Glomerular visceral epithelial cell (primary cell): Measurements from ENCODE around the gene XCL1.
"Not testable (repeated sequence)": the region's sequence is repeated elsewhere in the genome, so short reads cannot be mapped to it uniquely, and the experiment has no call there.

Source experiments
- DNase-seq: peaks from one replicate; pipeline ENCODE4 v3.0.0-alpha.2; 2016; ENCODE audit errors: extremely low spot score

Gene XCL1

DNA sequence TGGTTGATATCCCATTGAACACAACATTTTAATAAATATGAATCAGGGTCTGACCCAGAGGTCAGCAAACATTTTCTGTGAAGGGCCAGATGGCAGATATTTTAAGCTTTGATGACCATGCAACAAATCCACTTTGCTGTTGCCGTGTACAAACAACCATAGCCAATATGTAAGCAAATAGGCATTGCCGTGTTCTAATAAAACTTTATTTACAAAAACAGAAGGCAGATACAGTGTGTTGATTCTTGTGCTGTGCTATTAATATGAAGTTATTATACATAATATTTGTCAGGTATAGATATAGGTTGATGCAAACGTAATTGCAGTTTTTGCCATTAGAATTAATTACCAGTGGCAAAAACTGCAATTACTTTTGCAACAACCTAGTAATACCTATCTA, 8.8 kb upstream of the XCL1 start:
- DNase-seq, result no peak

DNA sequence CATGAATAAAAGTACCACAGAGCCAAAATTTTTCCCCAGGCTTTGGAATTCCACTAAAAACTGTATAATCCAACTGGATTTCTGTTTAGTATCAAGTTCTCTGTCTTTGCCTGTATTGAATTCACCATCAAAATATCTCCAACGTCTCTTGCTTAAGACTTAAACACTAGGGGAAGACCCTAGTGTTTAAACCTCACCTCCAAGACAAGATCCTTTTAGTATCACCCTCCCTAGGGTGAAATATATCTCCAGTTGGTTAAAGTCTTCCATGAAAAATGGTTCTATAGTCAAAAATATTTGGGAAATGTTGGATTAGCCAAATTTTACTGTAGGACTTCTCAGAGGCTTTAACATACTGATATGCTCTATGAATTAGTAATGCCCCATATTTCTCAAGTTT, 8.1 kb upstream of the XCL1 start:
- DNase-seq, result no peak

DNA sequence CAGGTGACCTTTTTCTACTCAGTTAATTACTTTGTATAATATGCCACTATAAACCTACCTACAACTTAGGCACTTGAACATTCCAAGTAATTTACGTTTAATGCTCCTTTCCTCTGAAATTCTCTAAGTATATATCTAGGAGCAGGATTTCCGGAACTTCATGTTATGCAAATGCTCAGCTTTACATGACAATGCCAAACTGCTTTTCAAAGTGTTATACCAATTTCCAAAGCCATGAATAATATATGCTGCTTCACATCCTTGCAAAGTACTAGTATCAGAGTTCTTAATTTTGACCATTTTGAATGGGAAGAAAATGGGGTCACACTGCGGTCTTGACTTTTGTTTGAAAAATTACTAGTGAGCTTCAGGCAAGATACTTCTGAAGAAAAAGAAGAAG, 5.8 kb upstream of the XCL1 start:
- DNase-seq, result no peak

DNA sequence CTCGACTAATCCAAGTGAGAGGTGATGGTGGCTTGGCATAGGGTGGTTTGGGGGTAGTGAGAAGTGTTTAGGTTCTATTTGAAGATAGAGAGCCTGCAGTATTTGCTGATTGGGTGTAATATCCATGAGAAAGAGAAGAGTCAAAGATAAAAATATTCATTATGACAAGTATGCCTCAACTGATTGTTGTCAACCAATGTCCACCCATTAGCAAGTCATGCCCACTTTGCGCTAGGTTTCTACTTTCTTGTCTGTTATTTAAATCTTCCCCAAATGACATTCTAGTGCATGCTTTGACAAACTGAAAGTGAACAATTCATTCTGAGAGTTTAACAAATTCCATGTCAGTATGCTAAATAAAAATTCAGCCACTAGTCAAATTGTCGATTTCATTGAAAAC, 3.8 kb upstream of the XCL1 start:
- DNase-seq, result no peak

DNA sequence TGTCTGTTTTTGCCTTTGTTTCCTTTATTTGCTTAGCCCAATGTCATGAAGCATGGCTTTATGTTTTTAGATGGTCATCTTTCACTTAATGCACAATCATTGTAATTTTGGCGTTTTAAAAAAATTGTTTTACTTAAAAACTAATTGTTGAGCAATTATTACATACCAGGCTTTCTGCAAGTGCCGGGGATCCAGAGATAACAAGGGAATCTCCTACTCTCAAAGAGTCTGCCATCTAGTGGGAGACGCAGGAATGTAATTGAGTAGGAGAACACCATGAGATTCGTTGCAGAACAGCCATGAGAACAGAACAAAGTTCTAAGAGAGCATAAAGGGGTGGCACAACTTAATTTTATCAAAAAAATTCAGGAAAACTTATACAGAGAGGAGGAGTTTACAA, 2.2 kb upstream of the XCL1 start:
- DNase-seq, result peak; percentile 31

DNA sequence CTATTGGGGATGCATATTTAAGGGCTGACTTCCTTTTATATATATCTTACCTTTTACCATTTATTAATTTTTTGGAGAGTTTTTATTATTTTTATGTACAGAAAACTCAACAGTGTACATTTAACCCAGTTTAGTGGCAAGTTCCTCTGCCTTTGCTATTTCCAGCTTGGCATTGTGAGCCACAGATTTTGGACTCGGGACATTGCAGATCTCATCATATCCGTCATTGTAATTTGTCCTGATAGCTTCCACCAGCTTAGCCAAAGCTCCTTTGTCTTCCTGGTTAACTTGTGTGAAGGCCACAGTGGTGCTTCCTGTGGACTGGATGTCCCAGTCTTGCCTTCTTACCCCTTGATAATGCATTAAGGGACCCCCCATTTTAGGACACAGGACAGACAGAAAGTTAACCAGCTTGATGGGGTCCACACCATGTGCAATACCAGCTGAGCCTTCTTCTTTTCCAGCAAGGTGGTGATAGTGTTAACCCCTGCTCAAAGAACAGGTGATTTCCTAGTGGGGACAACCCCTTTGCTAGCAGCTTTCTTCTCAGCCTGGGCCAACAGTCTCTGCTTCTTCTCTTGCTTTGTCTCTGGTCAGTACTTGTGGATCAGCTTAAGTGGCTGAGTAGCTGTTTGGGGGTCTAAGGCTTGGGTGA, 2.3 kb downstream of the XCL1 start:
- not testable (repeated sequence) for DNase-seq

DNA sequence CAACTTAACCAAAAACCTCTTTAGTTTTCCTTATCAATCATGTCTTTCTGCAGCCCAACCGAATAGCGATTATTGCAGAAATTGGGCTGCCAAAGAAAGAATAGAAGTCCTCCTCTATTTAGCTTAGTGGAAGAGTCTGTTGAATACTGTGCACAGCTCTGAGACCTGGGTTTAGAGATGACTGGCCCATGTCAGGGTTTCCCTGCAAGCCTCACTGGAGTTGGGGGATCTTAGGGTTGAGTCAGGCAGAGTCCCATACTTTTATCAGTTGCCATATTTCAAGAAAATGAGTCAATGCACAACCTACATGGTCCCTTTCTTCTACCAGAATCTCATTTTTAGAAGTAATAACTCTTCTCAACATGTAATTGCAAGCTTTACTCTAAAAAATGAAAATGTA, 3.9 kb downstream of the XCL1 start:
- DNase-seq, result not testable (repeated sequence)

DNA sequence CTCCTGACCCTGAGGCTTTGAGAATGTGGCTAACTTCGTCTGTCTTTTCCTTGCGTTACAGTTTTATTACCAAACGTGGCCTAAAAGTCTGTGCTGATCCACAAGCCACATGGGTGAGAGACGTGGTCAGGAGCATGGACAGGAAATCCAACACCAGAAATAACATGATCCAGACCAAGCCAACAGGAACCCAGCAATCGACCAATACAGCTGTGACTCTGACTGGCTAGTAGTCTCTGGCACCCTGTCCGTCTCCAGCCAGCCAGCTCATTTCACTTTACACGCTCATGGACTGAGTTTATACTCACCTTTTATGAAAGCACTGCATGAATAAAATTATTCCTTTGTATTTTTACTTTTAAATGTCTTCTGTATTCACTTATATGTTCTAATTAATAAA, 4.6 kb downstream of the XCL1 start:
- DNase-seq, result not testable (repeated sequence)

DNA sequence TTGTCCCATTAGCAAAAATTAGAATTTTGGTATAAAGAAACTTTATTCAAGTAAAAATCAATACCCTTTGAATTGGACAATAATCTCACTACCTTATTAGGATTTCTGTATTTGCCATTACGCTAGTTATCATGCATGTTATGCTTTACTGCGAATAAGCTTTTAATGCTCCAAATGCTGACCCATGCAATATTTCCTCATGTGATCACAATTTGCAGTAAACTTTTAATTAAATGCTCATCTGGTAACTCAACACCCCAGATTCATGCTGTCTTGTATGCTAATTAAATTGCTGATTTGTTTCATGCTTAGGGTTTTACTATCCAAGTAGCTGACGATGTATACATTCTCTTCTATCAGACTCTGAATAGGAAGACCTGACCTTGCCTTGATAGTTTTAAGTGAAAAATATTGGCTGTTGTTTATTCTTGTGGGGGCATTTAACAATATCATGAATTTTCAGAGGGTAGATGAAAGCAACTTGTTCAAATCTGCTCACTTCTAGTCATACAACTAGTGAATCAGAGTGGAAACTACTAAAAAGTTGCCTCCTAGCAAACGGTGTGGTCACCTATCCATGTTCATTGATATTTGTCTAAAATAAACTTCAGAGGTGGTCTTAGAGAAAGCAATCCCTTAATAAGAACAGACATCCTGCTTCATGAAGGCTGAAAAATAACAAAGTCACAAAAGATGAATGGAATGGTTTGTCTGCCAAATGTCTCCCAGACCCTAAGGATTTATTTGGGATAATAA, 5.6 kb downstream of the XCL1 start:
- no peak for DNase-seq

DNA sequence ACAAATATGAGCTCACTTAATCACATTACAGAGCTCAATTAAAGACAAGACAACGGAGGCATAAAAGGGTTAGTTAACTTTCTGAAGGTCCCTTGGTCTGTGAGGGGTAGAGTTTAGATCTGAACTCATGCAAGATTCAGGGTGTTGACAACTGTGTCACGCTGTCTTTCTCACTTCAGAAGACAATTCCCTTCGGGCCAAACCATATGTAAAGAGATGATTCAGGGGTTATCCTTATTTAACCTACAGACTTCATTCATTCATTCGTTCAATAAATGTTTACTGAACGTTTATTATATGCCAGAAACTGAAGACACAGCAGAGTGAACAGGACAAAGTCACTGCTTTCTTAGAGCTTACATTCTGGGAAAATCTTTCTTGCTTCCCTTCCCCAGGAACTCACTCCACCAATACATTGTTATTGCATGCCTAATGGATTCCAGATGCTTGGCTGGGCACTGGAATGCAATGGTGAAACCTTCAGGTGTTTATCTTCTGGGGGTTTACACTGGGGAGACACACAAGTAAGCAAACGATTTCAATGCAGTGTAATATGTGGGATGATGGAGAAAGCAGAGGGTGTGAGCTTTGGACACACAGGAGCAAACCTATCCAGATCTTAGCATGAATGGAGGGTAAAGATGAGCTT, 6.4 kb downstream of the XCL1 start:
- DNase-seq, result peak; percentile 53

DNA sequence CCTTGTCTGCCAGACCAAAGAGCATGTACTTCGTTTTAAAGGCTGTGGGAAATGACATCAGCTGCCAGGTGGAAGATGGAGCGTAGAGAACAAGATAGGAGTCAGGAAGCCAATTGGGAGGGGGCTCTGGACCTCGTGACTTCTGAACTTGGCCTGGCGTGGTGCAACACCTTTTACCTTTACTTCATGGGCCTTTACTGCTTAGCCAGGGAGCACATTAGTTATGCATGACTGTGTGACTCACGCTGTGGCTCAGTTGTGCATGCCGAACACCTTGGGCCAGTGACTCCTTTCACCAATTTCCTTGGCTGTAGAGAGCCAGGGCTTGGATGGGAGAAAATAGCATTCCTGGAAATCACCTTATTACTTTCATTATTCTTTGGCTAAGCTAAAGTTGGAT, 7.2 kb downstream of the XCL1 start:
- DNase-seq, result peak; percentile 54

DNA sequence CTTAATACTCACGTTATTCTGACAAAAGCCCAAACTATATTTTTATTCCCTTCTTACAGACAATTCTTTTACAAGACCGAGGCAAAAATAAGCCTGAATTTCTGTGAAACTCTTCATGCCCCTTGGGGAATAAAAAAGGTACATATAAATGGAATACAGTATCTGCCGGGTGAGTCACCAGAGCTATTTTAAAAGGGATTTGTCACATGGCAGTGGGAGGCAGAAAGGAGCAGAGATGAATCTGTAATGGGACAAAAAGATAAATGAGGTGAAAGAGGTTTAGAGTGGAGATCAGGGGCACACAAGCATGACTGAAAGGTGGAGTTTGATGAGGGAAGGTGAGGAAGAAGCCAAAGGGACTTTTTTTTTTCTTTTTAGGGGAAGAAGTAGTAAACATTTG, 8.8 kb downstream of the XCL1 start:
- DNase-seq, result peak; percentile 28

DNA sequence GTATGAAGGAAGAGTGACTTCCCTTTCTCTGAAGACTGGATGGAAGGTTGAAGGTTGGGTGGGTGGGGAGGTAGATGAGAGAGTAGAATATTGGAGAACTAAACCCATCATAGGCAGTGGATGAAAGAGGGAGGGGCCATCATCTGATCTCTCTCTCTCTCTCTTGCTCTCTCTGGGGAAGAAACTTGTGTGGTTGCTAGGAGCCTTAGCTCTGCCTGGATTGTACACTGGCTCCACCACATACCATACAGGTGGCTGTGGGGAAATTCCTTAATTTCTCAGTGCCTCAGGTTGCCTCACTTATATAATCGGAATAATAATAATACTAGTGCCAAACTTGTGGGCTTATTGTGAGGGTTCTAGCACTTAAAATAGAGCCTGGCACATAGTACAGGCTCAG, 9.5 kb downstream of the XCL1 start:
- DNase-seq, result no peak

DNA sequence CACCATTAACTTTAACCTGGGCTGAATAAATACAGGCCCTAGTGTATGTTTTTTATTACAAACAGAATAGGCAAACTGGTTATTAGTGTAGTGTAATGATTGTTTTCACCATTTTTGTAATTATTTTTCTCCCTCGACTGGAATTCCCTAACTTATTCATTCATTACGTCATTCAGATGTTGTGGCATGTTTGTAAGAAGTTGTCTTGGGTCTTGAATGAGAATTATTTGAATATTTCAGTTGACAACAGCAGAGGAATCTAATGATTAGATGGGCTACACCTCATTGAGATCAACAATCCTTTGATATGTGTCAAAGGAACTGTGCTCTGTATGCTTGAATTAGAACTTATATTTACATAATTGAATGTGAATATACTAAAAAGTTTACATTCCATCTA, 12.8 kb downstream of the XCL1 start:
- no peak for DNase-seq

DNA sequence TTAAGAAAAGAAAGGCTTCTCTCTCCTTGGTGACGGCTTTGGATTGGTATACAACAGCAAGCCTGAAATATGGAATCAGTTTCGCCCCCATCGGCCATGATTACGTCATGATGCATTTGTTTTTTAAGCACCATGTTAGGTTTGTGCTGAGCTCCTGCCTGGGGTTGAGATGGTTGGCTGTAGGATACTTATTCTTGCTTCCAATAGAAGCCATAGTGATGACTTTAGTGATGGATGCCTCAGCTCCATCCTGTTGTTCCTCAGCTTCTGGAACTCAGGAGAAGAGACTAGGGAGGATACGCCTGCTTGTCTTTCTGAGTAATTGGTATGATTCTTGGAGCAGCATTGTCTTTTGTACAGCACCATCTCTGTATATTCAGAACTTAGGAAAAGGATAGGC, 14.7 kb downstream of the XCL1 start:
- no peak for DNase-seq

DNA sequence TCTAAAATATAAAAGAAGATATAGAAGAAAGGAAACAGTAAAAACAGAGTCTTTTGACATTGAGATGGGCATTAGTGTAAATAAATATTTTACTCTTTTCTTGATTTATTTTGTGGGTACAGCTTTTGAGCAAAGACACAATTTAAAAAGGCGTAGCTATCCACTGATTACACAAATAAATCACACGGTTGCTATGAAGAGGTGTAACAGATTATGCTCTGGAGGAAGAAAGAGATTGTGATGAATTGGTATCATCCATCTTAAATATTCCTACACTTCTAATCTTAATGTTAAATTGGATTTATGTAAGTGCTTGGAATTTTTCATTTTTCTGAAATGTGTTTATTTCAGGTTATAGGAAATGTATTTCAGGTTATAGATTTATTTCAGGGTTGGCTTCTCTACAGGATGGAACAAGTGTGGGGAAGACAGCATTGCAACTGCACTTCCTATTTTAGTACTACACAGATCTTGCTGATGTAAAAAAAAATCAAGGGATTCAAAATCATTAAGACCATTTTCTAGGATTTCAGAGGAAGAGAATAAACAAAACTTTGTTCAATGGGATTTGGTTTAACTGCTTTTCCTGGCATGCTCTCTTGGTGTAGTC, 15.3 kb downstream of the XCL1 start:
- DNase-seq, result no peak

DNA sequence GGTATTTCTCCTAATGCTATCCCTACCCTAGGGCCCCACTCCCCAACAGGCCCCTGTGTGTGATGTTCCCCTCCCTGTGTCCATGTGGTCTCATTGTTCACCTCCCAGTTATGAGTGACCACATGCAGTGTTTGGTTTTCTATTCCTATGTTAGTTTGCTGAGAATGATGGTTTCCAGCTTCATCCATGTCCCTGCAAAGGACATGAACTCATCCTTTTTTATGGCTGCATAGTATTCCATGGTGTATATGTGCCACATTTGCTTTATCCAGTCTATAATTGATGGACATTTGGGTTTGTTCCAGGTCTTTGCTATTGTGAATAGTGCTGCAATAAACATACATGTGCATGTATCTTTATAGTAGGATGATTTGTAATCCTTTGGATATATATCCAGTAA, 19.0 kb downstream of the XCL1 start:
- not testable (repeated sequence) for DNase-seq

DNA sequence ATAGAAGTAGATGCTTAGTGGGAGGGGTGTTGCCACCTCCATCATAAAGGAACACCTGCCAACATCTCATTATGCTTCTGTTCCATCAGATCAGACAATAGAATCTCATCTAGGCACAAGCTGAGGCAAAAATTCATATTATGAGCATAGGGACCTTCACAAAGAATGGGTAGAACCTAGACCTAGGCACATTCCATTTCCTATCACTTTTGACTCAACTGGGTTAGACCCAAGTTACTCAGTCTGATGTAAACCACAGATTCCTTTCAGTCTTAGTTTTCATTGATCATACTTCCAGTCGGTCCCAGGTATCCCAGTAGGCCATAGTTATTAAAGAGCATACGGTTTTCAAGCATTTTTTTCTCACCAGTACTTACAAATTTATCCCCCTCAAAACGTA, 21.7 kb downstream of the XCL1 start:
- DNase-seq, result no peak

DNA sequence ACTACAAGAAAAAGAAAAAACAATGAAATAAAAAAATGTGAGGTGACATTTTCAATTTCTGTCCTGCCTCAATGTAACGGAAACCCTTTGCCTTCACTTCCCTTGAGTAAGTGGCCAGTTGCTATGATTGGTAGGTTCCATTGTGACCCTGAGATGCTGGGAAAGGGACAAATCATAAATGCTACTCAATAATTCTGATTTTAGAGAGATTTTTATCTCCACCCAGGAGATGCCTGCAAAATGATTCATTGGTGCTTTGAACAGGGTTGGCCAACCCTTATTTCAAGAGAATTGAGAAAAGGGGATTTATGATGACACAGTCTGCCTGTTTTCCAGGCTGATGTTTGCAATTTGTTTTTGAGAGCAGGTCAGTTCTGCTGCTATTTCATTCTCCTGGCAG, 22.5 kb downstream of the XCL1 start:
- DNase-seq, result no peak

DNA sequence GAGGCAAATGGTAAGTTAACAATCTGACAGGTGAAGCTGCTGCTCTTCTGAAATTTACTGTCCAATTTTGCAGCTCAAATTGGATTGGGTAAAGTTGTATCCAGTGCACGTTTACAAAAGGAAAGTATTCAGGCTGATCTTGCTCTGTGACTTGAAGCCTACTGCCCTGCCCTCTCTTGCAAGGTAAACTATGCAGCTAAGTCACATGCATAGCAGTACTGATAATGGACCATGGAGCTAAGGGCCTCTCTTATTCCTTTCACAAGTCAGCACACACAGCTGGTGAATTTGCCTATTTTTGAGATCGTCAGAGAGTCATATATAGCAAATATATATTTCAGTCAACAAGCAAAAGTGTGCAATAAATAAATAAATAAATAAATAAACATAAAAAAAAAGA, 23.2 kb downstream of the XCL1 start:
- DNase-seq, result no peak

DNA sequence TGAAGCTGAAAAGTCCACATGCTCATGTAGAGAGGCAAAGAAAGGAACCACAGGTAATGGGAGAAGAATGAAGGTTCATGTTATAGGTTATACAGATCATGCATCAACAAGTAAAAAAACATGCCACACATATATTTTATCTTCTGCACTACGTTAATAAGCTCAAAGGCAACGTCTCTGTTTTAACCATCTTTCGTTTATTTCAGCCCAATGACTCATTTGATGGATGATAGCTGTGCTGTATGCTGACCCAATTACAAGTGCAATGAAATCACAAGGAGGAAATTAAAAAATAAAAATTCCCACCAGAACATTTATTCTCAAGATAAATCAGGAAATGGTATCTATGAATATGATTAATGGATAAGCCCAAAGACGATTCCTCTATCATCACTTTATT, 24.6 kb downstream of the XCL1 start:
- DNase-seq, result no peak

DNA sequence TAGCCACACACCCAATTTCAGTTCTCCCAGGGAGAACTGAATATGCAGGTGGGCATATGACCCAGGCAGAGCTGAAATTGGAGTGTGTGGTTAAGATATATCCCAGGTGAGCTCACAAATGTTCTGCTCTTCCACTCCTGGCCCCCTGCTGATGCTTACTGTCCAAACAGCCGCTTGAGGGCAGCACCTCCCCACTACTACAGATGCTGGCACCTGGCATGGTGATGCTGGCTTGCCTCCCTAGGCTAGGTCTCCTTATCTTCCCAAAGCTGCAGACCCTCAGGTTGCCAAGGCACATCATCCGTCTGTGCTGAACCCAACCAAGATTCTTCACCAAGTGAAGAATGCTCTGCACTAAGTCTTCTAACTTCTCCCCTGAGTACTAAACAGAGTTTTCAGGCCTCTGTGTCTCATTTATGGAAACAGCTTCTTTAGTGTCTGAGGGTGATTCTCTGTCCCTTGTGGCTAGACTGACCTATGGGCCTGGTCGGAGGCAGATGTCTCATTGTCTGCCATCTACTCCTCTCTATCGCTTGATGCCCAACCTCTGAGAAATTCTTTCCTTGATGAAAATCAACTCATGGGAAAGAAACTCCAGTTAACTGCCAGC, 27.2 kb downstream of the XCL1 start:
- peak; percentile 74 for DNase-seq
